ENCODE data around the gene ARHGDIB. TPM values are rescaled to one million over a fixed set of nuclear protein-coding genes. Genes with fewer than 3 reads are reported as not detected.

ARHGDIB gene
- total RNA-seq, 1 donor from 2014 or later: 19.0 TPM

DNA sequence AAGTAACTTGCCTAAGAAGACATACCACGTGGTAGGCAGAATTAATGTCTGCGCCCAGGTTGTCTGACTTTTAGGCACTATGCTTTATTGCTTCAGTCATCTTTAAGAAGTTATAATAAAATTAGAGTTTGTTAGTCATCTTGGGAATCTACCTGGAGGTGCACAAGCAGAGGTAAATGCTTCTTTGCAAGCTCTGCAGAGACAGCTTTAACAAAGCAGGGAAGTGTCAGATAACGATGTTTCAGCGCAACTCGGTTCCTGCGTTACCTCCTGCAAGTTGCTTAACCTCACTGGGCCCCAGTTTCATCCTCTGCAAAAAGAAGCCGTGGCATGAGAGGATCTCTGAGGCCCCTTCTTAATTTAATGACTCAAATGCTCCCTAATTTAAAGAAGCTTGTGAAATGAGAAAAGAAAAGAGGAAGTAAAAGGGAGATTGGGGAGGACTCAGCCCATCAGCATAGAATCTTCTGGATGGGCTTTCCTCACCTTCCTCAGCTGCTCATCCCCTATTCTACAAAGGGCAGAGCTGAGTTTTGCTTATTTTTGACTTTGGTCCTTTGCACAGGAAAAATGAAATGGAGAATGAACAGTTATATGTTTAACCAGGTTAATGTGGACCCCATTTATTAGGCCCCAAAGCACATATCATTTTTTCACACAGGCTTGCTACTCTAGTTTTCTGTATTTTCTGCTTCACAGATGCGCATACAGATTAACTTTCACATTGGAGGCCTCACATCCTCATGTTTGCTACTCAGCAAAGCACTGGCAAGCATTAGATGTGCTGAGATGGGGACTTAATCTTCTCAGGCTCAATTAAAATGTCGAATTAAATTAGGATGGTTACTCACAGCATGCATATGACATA is 5.1 kb downstream of the ARHGDIB start:
- Mint-ChIP-seq H3K9me3 (ENCODE audit: unreplicated experiment) (no peaks in the 10 kb centered on the region), H3K4me1 (ENCODE audit: low read depth, unreplicated experiment) (peaks cover 26% of the 10 kb centered on the region), H3K4me3 (ENCODE audit: unreplicated experiment) (no peak overlapping the region), H3K36me3 (ENCODE audit: low read depth, unreplicated experiment) (no peaks in the 10 kb centered on the region), H3K27me3 (ENCODE audit: low read depth, unreplicated experiment) (no peaks in the 10 kb centered on the region), H3K27ac (ENCODE audit: unreplicated experiment) (no peak overlapping the region)
- H3K27me3 ChIP-seq (ENCODE audit: insufficient read depth, low read length): no peaks in the 10 kb centered on the region
- H3K27ac ChIP-seq (ENCODE audit: low read depth, low read length): no peak overlapping the region
- H3K4me3 ChIP-seq (ENCODE audit: insufficient read depth, low read depth, low read length): no peak overlapping the region
- no peaks in the 10 kb centered on the region for H3K9me3 ChIP-seq (ENCODE audit: insufficient read depth, low read depth, low read length)
- peaks cover 20% of the 10 kb centered on the region for H3K4me1 ChIP-seq (ENCODE audit: insufficient read depth, low read length)
- H3K4me2 ChIP-seq (ENCODE audit: low read length): no peak overlapping the region
- TF ChIP-seq EZH2 (IDR thresholded peaks at IDR 0.05; ENCODE audit: insufficient read depth, low read length): no peak
- TF ChIP-seq, protein P1, sequence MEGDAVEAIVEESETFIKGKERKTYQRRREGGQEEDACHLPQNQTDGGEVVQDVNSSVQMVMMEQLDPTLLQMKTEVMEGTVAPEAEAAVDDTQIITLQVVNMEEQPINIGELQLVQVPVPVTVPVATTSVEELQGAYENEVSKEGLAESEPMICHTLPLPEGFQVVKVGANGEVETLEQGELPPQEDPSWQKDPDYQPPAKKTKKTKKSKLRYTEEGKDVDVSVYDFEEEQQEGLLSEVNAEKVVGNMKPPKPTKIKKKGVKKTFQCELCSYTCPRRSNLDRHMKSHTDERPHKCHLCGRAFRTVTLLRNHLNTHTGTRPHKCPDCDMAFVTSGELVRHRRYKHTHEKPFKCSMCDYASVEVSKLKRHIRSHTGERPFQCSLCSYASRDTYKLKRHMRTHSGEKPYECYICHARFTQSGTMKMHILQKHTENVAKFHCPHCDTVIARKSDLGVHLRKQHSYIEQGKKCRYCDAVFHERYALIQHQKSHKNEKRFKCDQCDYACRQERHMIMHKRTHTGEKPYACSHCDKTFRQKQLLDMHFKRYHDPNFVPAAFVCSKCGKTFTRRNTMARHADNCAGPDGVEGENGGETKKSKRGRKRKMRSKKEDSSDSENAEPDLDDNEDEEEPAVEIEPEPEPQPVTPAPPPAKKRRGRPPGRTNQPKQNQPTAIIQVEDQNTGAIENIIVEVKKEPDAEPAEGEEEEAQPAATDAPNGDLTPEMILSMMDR (IDR thresholded peaks at IDR 0.05; ENCODE audit: insufficient read depth, low read depth, low read length): no peak
- no peaks in the 10 kb centered on the region for H3K36me3 ChIP-seq (ENCODE audit: insufficient read depth, low read length)
- no peak overlapping the region for H2AFZ ChIP-seq (ENCODE audit: low read depth, low read length)
- no peaks in the 10 kb centered on the region for H4K20me1 ChIP-seq (ENCODE audit: insufficient read depth, low read length)
- FAIRE-seq (no peak), DNase-seq (ENCODE audit: low read depth) (no peak)
- H3K9ac ChIP-seq (ENCODE audit: low read length): no peak overlapping the region
- H3K79me2 ChIP-seq (ENCODE audit: insufficient read depth, low read length): no peaks in the 10 kb centered on the region

DNA sequence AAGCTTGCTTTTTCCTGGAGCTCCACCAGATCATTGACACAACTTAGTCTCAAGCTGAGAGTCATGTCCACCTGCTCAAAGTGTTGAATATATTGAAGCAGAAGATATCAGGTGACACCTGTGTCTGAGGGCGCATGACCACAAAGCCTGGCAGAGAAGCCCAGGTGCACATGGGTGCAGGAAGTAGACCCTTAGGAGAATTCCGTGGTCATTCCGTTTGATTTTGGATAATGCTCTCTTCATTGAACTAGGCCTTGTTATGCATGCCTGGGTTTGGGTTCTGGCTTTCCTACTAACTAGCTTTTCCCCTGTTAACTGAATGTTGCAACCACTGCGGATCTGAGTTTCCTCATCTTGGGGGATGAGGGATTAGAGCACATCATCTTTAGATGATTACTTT is 7.1 kb downstream of the ARHGDIB start:
- Mint-ChIP-seq H3K4me3 (ENCODE audit: unreplicated experiment) (no peak overlapping the region), H3K27me3 (ENCODE audit: low read depth, unreplicated experiment) (no peaks in the 10 kb centered on the region), H3K36me3 (ENCODE audit: low read depth, unreplicated experiment) (no peaks in the 10 kb centered on the region), H3K9me3 (ENCODE audit: unreplicated experiment) (peaks cover 3% of the 10 kb centered on the region), H3K27ac (ENCODE audit: unreplicated experiment) (no peak overlapping the region), H3K4me1 (ENCODE audit: low read depth, unreplicated experiment) (peaks cover 33% of the 10 kb centered on the region)
- H3K27me3 ChIP-seq (ENCODE audit: insufficient read depth, low read length): no peaks in the 10 kb centered on the region
- H3K36me3 ChIP-seq (ENCODE audit: insufficient read depth, low read length): no peaks in the 10 kb centered on the region
- no peaks in the 10 kb centered on the region for H3K9me3 ChIP-seq (ENCODE audit: insufficient read depth, low read depth, low read length)
- TF ChIP-seq, protein P1 (IDR thresholded peaks at IDR 0.05; ENCODE audit: insufficient read depth, low read depth, low read length): no peak
- no peak for TF ChIP-seq EZH2 (IDR thresholded peaks at IDR 0.05; ENCODE audit: insufficient read depth, low read length)
- no peaks in the 10 kb centered on the region for H4K20me1 ChIP-seq (ENCODE audit: insufficient read depth, low read length)
- DNase-seq (ENCODE audit: low read depth) (no peak), FAIRE-seq (no peak)
- no peak overlapping the region for H3K27ac ChIP-seq (ENCODE audit: low read depth, low read length)
- H3K79me2 ChIP-seq (ENCODE audit: insufficient read depth, low read length): no peaks in the 10 kb centered on the region
- no peak overlapping the region for H2AFZ ChIP-seq (ENCODE audit: low read depth, low read length)
- no peak overlapping the region for H3K9ac ChIP-seq (ENCODE audit: low read length)
- no peak overlapping the region for H3K4me3 ChIP-seq (ENCODE audit: insufficient read depth, low read depth, low read length)
- no peak overlapping the region for H3K4me2 ChIP-seq (ENCODE audit: low read length)
- peaks cover 24% of the 10 kb centered on the region for H3K4me1 ChIP-seq (ENCODE audit: insufficient read depth, low read length)

DNA sequence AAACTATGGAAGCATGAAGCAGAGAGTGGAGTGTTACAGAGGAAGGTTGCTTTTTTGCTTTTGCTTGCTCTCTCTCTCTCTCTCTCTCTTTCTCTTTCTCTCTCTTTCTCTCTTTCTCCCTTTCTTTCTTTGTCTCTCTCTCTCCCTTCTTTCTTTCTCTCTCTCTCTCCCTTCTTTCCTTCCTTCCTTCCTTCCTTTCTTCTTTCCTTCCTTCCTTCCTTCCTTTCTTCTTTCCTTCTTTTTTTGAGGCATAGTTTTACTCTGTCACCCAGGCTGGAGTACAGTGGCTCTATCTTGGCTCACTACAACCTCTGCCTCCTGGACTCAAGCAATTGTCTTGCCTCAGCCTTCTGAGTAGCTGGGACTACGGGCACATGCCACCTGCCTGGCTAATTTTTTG is 7.6 kb downstream of the ARHGDIB start:
- DNase-seq (ENCODE audit: low read depth) (no peak), FAIRE-seq (no peak)
- no peak overlapping the region for H3K4me2 ChIP-seq (ENCODE audit: low read length)
- TF ChIP-seq, protein P1 (IDR thresholded peaks at IDR 0.05; ENCODE audit: insufficient read depth, low read depth, low read length): no peak
- no peak for TF ChIP-seq EZH2 (IDR thresholded peaks at IDR 0.05; ENCODE audit: insufficient read depth, low read length)
- no peak overlapping the region for H3K27ac Mint-ChIP-seq (ENCODE audit: unreplicated experiment)
- H4K20me1 ChIP-seq (ENCODE audit: insufficient read depth, low read length): no peaks in the 10 kb centered on the region
- H3K79me2 ChIP-seq (ENCODE audit: insufficient read depth, low read length): no peaks in the 10 kb centered on the region
- H3K4me3 ChIP-seq (ENCODE audit: insufficient read depth, low read depth, low read length): no peak overlapping the region
- no peak overlapping the region for H3K4me3 Mint-ChIP-seq (ENCODE audit: unreplicated experiment)
- peaks cover 30% of the 10 kb centered on the region for H3K4me1 ChIP-seq (ENCODE audit: insufficient read depth, low read length)
- H3K36me3 ChIP-seq (ENCODE audit: insufficient read depth, low read length): no peaks in the 10 kb centered on the region
- H3K4me1 Mint-ChIP-seq (ENCODE audit: low read depth, unreplicated experiment): peaks cover 38% of the 10 kb centered on the region
- no peak overlapping the region for H3K9ac ChIP-seq (ENCODE audit: low read length)
- H2AFZ ChIP-seq (ENCODE audit: low read depth, low read length): no peak overlapping the region
- no peaks in the 10 kb centered on the region for H3K9me3 ChIP-seq (ENCODE audit: insufficient read depth, low read depth, low read length)
- H3K27me3 Mint-ChIP-seq (ENCODE audit: low read depth, unreplicated experiment): no peaks in the 10 kb centered on the region
- H3K27ac ChIP-seq (ENCODE audit: low read depth, low read length): no peak overlapping the region
- H3K36me3 Mint-ChIP-seq (ENCODE audit: low read depth, unreplicated experiment): no peaks in the 10 kb centered on the region
- H3K27me3 ChIP-seq (ENCODE audit: insufficient read depth, low read length): no peaks in the 10 kb centered on the region
- H3K9me3 Mint-ChIP-seq (ENCODE audit: unreplicated experiment): peaks cover 3% of the 10 kb centered on the region

Measured in astrocyte (in vitro differentiated cells and primary cell).